Measurements from ENCODE around the gene GAGE12J. TPM values are rescaled to one million over a fixed set of nuclear protein-coding genes. Genes with fewer than 3 reads are reported as not detected.
"Not testable (repeated sequence)": the region's sequence is repeated elsewhere in the genome, so short reads cannot be mapped to it uniquely, and the experiment has no call there.

Gene GAGE12J
- total and polyA plus RNA-seq, 2 donors (not counting 3 experiments of a cell fraction or from before 2014, with no cell fraction given): not detected

- no peak overlapping the region for H3K9ac ChIP-seq (replicated peaks; ENCODE audit: extremely low read depth, insufficient read depth, low read length)
- DNase-seq (ENCODE audit: low read depth, low spot score) (no peak), FAIRE-seq (no peak)
- no peak overlapping the region for H3K4me3 ChIP-seq (replicated peaks in 1 of 3; ENCODE audit: insufficient read depth in 1 of 3, low read depth in 1 of 3, low read length in 3 of 3)
- no peaks in the 10 kb centered on the region for H4K20me1 ChIP-seq (replicated peaks; ENCODE audit: control insufficient read depth, extremely low read depth, insufficient read depth, low read length)
- H2AFZ ChIP-seq (ENCODE audit: low read depth, low read length): no peak overlapping the region
- no peak for TF ChIP-seq EZH2 (IDR thresholded peaks at IDR 0.05; ENCODE audit: borderline replicate concordance, low read depth, low read length, severe bottlenecking)
- TF ChIP-seq FOS (IDR thresholded peaks at IDR 0.05; ENCODE audit: borderline replicate concordance, insufficient read depth, low read length): no peak
- TF ChIP-seq MYC (IDR thresholded peaks at IDR 0.05; ENCODE audit: low read depth, low read length): no peak
- no peak for TF ChIP-seq CTCF (IDR thresholded peaks at IDR 0.05; ENCODE audit: extremely low read depth in 1 of 2, insufficient read depth in 1 of 2, low read depth in 1 of 2, low read length in 2 of 2)
- no peak for TF ChIP-seq POLR2A (IDR thresholded peaks at IDR 0.05; ENCODE audit: low read depth, low read length)
- TF ChIP-seq MAX (IDR thresholded peaks at IDR 0.05; ENCODE audit: insufficient read depth, insufficient read length): no peak
- TF ChIP-seq POLR2AphosphoS5 (IDR thresholded peaks at IDR 0.05; ENCODE audit: insufficient read depth, low read depth, low read length): no peak
- TF ChIP-seq JUN (IDR thresholded peaks at IDR 0.05; ENCODE audit: borderline replicate concordance, insufficient read depth, insufficient read length, low read depth): no peak
- TF ChIP-seq GATA2 (IDR thresholded peaks at IDR 0.05; ENCODE audit: insufficient read depth, insufficient read length, low read depth, low read length): no peak
- no peaks in the 10 kb centered on the region for H3K9me1 ChIP-seq (replicated peaks; ENCODE audit: control insufficient read depth, extremely low read depth, insufficient read depth, low read length)
- no peaks in the 10 kb centered on the region for H3K9me3 ChIP-seq (replicated peaks; ENCODE audit: control insufficient read depth, insufficient read depth, low read length)
- no peak overlapping the region for H3K27ac ChIP-seq (ENCODE audit: insufficient read depth, low read depth, low read length)
- H3K27me3 ChIP-seq (ENCODE audit: control insufficient read depth in 2 of 2, insufficient read depth in 2 of 2, low read length in 2 of 2): no peaks in the 10 kb centered on the region
- ChIA-PET POLR2A (no interaction called here), CTCF (no interaction called here)
- H3K79me2 ChIP-seq (ENCODE audit: control insufficient read depth, insufficient read depth, low read length): no peaks in the 10 kb centered on the region
- H3K4me2 ChIP-seq (ENCODE audit: insufficient read depth, low read length): no peak overlapping the region
- no TSS peak for BruUV-seq (replicated peaks)
- intact Hi-C loops (cut with micrococcal nuclease) (loop anchor here (1.0 to 5.0 kb wide), 2 partner anchors 462 to 545 kb away; no protein-coding TSS in a partner anchor), dilution Hi-C loops (cut with MboI; ENCODE audit: extremely low pct_ligation_motif_present, low sequenced_read_pairs) (no loop called here)
- H3K36me3 ChIP-seq (ENCODE audit: control insufficient read depth in 2 of 2, extremely low read depth in 1 of 2, insufficient read depth in 2 of 2, low read length in 2 of 2): no peaks in the 10 kb centered on the region
- no peaks in the 10 kb centered on the region for H3K4me1 ChIP-seq (ENCODE audit: control insufficient read depth, extremely low read depth, insufficient read depth, low read length)
Measured at GRCh38 chrX:49292400-49293362, 29.2 kb upstream of the GAGE12J start.

GRCh38 chrX:49299293-49299692, 22.5 kb upstream of the GAGE12J start:
- POLR2A ChIA-PET; H3K36me3 ChIP-seq (ENCODE audit: control insufficient read depth in 2 of 2, extremely low read depth in 1 of 2, insufficient read depth in 2 of 2, low read length in 2 of 2); FAIRE-seq; BruUV-seq (replicated peaks); H4K20me1 ChIP-seq (replicated peaks; ENCODE audit: control insufficient read depth, extremely low read depth, insufficient read depth, low read length); H3K27me3 ChIP-seq (ENCODE audit: control insufficient read depth in 2 of 2, insufficient read depth in 2 of 2, low read length in 2 of 2); intact Hi-C loops (cut with micrococcal nuclease); H3K4me1 ChIP-seq (ENCODE audit: control insufficient read depth, extremely low read depth, insufficient read depth, low read length); H3K9ac ChIP-seq (replicated peaks; ENCODE audit: extremely low read depth, insufficient read depth, low read length); CTCF ChIA-PET; H3K9me1 ChIP-seq (replicated peaks; ENCODE audit: control insufficient read depth, extremely low read depth, insufficient read depth, low read length); H3K9me3 ChIP-seq (replicated peaks; ENCODE audit: control insufficient read depth, insufficient read depth, low read length); H2AFZ ChIP-seq (ENCODE audit: low read depth, low read length); H3K27ac ChIP-seq (ENCODE audit: insufficient read depth, low read depth, low read length); DNase-seq (ENCODE audit: low read depth, low spot score); dilution Hi-C loops (cut with MboI; ENCODE audit: extremely low pct_ligation_motif_present, low sequenced_read_pairs); H3K79me2 ChIP-seq (ENCODE audit: control insufficient read depth, insufficient read depth, low read length); H3K4me3 ChIP-seq (replicated peaks in 1 of 3; ENCODE audit: insufficient read depth in 1 of 3, low read depth in 1 of 3, low read length in 3 of 3); H3K4me2 ChIP-seq (ENCODE audit: insufficient read depth, low read length): not testable (repeated sequence)

Measured in endothelial cell of umbilical vein (primary cell).